ENCODE data around the gene UBN1. TPM values are rescaled to one million over a fixed set of nuclear protein-coding genes. Genes with fewer than 3 reads are reported as not detected.

UBN1 gene, protein sequence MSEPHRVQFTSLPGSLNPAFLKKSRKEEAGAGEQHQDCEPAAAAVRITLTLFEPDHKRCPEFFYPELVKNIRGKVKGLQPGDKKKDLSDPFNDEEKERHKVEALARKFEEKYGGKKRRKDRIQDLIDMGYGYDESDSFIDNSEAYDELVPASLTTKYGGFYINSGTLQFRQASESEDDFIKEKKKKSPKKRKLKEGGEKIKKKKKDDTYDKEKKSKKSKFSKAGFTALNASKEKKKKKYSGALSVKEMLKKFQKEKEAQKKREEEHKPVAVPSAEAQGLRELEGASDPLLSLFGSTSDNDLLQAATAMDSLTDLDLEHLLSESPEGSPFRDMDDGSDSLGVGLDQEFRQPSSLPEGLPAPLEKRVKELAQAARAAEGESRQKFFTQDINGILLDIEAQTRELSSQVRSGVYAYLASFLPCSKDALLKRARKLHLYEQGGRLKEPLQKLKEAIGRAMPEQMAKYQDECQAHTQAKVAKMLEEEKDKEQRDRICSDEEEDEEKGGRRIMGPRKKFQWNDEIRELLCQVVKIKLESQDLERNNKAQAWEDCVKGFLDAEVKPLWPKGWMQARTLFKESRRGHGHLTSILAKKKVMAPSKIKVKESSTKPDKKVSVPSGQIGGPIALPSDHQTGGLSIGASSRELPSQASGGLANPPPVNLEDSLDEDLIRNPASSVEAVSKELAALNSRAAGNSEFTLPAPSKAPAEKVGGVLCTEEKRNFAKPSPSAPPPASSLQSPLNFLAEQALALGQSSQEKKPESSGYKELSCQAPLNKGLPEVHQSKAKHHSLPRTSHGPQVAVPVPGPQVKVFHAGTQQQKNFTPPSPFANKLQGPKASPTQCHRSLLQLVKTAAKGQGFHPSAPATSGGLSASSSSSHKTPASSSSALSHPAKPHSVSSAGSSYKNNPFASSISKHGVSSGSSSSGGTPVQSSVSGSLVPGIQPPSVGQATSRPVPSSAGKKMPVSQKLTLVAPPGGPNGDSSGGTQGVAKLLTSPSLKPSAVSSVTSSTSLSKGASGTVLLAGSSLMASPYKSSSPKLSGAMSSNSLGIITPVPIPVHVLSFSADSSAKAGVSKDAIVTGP (N-terminal part only)
- 10 to 100 TPM; 39.6 to 43.4 TPM for total RNA-seq

DNA sequence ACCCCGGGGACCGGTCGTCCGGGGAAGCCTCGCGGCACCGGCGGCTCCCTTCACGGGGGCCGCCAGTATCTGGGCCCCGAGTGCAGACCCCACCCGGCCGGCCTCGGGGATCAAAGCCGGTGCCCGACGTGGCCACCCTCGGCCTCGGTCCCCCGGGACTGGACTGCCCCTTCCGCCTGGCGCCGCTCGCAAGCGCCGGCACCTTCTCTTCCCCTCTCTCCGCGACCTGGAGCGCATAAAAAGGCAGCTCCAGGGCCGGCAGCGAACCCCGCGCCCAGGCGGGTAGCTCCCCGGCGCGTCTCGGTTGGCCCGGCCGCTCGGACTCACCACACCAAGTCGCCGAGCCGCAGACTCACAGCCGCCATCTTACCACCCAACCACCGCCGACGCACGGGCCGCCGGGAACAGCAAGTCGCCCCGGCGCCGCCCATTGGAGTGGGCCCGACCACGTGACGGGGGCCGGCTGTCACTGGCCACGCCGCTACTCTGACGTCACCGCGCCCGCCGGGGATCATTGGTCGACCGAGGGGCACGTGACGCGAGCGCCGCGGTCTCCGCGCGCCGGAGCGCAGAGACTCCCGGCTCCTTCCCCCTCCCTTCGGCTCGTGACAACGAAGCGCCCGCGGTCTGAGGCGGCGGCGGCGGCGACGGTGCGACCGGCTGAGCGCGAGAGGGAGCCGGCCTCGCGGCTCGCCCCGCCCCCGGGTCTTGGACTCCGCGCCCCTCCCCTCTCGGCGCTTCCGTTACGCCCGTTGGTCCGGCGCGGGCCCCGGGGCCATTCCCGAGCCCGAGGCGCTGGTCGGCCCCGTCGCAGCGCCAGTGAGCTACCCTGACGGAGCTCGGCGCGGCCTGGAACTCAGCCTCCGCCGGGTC is at the start of gene UBN1, which contains the start of gene GLYR1:
Gene UBN1 (plus strand): TSS at position 581 of the 873 bp plus-strand sequence. CDS start 5,437 bp downstream, outside the sequence.
Gene GLYR1 (minus strand): TSS at position 388 of the 873 bp plus-strand sequence. CDS start 23 bp downstream, at position 365.
- POLR2A ChIA-PET = interaction anchor here (0.6 to 1.6 kb wide), 8 partner anchors 14 to 341 kb away, joined by 3 to 4 read pairs (median 3); partner anchors contain the start of genes DNAAF8 and ROGDI

DNA sequence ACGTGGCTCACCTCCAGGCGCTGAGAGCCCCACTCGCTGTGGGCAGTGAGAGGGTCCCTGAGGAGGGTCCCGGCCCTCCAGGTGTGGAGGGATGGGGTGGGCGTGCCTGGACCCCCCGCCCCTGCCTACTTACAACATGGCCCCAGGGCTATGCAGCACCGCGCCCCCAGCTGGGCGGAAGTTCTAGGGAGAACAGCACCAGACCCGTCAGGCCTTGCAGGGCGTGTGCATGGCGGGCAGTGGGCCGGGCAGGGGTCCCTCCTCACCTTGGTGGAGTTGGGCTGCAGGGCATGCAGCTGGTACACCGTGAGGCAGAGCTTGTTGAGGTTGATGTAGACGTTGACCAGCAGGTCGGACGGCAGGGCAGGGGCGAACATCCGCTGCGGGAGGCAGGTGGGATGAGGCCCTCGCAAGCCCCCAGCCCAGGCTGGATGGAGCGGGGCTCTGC is 49.5 kb upstream of the UBN1 start:
- no peak overlapping the region for H3K4me3 Mint-ChIP-seq
- H3K27ac Mint-ChIP-seq = no peak overlapping the region
- no peaks in the 10 kb centered on the region for H3K36me3 Mint-ChIP-seq
- DNase-seq = no peak
- peaks cover 5% of the 10 kb centered on the region for H3K4me1 Mint-ChIP-seq
- no peaks in the 10 kb centered on the region for H3K9me3 Mint-ChIP-seq
- ATAC-seq (ENCODE audit: low read depth) = no peak
- POLR2A ChIA-PET = no interaction called here
- no peaks in the 10 kb centered on the region for H3K27me3 Mint-ChIP-seq

More for the DNA sequence above, at the start of gene UBN1, which contains the start of gene GLYR1:
- H3K36me3 Mint-ChIP-seq = peaks cover 16% of the 10 kb centered on the region
- peaks cover 45% of the 10 kb centered on the region for H3K4me1 Mint-ChIP-seq
- peak; percentile 90 for ATAC-seq (ENCODE audit: low read depth)
- H3K27ac Mint-ChIP-seq = peak within 1 kb of the TSS; percentile 88
- peak; percentile 100 for DNase-seq
- peak within 1 kb of the TSS; percentile 90 for H3K4me3 Mint-ChIP-seq
- H3K27me3 Mint-ChIP-seq = no peaks in the 10 kb centered on the region
- H3K9me3 Mint-ChIP-seq = no peaks in the 10 kb centered on the region

DNA sequence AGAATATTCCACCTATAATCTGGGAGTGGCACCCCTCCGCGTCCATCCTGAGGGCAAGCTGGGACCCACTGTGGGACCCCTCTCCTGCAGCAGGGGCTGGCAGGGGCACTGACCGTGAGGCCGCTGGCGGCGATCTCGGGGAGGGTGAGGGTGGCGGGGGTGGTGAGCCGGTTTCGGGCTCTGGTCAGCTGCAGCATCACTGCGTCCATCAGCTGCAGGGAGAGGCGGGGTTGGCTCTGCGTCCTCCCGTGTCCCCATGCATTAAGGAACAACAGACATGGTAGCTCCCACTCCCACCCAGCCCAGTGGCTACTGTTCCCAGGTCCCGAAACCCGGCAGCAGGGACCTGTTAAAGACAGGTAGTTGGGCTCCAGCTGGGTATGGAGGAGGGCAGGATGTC is 48.8 kb upstream of the UBN1 start:
- Mint-ChIP-seq H3K27ac (no peak overlapping the region), H3K27me3 (no peaks in the 10 kb centered on the region), H3K4me3 (no peak overlapping the region), H3K4me1 (peaks cover 9% of the 10 kb centered on the region), H3K9me3 (no peaks in the 10 kb centered on the region), H3K36me3 (no peaks in the 10 kb centered on the region)
- ATAC-seq (ENCODE audit: low read depth) (no peak), DNase-seq (no peak)
- POLR2A ChIA-PET = no interaction called here

DNA sequence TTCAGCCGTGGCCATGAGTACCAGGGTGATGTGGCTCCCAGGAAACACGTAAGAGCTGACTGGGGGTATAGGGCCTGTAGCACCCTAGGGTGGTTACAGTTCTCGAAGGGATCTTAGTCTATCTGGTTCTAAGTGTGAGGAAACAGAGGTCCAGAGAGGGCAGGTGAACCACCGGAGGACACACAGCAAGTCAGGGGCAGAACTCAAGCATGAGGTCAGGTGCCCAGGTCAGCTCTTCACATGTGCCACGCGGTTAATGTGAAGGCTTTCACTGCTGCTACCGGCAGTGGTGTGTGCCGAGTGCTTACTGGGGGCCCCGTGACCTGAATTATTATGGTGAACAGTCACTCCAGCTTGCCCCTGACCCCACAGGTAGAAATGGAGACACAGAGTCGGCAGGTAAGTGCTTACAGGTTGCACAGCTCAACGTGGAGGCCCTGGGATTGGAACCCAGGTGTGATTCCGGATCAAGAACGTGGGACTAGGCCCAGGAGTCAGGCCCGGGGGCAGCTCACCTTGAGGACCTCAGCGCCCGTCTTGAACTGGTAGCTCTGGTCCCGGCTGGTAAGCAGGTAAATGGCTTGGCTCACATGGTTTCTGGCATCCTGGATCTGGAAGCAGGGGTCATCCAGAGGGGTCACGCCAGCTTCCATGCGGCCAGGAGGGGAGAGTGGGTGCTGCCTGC is 48.0 kb upstream of the UBN1 start:
- POLR2A ChIA-PET = no interaction called here
- peak overlapping the region; percentile 42 for H3K27ac Mint-ChIP-seq
- H3K27me3 Mint-ChIP-seq = no peaks in the 10 kb centered on the region
- no peaks in the 10 kb centered on the region for H3K36me3 Mint-ChIP-seq
- DNase-seq = no peak
- no peak overlapping the region for H3K4me3 Mint-ChIP-seq
- no peaks in the 10 kb centered on the region for H3K9me3 Mint-ChIP-seq
- peaks cover 12% of the 10 kb centered on the region for H3K4me1 Mint-ChIP-seq
- no peak for ATAC-seq (ENCODE audit: low read depth)

DNA sequence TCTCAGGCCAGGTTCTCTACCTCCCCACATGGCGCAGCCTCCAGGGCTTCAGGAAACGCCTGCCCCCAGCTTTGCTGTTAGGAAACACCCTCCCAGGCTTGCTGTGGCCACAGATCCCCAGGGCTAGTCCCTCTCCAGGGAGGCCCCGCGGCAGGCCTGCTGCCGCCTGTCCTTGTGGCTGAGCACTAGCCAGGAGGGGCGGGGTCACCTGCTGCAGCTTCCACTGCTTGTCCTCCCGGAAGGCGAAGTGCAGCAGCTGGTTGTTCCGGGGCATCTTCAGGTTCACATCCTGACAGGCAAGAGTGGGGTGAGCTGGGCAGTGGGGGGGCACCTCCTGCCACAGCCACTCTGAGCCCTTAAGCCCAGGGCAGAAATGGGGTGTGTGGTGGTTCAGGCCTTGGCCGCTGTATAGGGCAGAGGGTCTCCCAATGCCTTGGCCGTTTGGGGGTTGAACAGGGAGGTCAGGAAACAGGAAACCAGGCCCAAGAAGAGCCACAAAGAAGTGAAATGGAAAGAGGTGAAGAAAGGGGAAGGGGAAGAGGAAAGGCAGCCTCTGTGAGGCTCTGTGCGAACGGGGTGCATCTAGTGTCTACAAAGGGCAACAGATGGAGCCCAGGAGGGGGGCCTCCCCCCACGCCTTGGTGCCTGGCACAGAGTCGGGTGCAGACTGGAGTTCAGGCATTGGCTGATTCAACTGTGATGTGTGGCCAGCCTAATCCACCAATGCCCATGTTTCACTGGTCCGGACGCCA is 46.8 kb upstream of the UBN1 start:
- ATAC-seq (ENCODE audit: low read depth) (no peak), DNase-seq (no peak)
- POLR2A ChIA-PET = no interaction called here
- Mint-ChIP-seq H3K4me3 (peak overlapping the region; percentile 66), H3K9me3 (no peaks in the 10 kb centered on the region), H3K4me1 (peaks cover 12% of the 10 kb centered on the region), H3K27ac (peak overlapping the region; percentile 18), H3K27me3 (no peaks in the 10 kb centered on the region), H3K36me3 (peaks cover 6% of the 10 kb centered on the region)

DNA sequence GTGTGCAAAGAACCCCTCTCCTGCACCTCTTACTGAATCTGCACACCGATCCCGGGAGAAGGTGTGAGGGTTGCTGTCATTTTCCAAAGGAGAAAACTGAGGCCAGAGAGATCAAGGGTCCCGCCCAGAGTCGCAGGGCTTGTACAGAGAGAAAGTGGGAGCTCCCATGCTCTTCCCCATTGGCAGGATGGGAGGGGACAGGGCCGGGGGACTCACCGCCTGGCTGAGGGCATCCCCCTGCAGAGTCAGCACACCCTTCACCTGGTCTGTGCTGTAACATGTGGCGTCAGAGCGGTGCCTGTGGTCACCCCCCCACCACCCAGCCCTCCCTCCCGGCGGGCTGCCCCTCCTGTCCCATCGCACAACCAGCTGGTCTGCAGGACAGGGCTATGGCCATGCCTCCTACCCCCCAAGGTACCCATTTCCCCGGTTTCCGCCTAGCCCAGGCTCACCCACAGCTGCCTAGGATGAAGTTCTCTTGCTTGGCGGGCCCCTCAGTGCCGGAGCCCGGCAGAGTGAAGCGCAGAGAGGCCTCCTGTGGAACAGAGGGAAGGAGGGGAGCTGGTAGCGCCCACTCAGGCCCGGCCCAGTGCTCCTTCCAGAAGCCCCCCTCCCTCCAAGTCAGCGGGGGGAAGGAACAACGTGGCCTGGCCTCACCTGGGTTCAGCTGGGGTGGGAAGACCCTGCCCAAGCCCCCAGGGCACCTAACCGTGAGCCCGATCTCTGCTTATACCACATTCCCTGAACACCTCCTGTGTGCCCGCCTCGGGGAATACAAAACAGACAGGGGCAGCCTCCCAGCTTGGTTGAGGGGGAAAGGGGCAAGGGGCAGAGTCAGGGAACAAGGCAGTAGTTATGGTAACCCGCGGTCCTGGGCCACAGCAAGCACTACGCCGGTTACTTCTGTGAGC is 46.0 kb upstream of the UBN1 start:
- Mint-ChIP-seq H3K27me3 (no peaks in the 10 kb centered on the region), H3K27ac (peak overlapping the region; percentile 76), H3K4me1 (peaks cover 12% of the 10 kb centered on the region), H3K9me3 (no peaks in the 10 kb centered on the region), H3K4me3 (peak overlapping the region; percentile 86), H3K36me3 (peaks cover 9% of the 10 kb centered on the region)
- ATAC-seq (ENCODE audit: low read depth) (no peak), DNase-seq (no peak)
- POLR2A ChIA-PET = interaction anchor here (1.2 to 2.9 kb wide), 3 partner anchors 8 to 67 kb away, joined by 3 to 16 read pairs (median 12); partner anchors contain the start of genes ANKS3 and DNAAF8

DNA sequence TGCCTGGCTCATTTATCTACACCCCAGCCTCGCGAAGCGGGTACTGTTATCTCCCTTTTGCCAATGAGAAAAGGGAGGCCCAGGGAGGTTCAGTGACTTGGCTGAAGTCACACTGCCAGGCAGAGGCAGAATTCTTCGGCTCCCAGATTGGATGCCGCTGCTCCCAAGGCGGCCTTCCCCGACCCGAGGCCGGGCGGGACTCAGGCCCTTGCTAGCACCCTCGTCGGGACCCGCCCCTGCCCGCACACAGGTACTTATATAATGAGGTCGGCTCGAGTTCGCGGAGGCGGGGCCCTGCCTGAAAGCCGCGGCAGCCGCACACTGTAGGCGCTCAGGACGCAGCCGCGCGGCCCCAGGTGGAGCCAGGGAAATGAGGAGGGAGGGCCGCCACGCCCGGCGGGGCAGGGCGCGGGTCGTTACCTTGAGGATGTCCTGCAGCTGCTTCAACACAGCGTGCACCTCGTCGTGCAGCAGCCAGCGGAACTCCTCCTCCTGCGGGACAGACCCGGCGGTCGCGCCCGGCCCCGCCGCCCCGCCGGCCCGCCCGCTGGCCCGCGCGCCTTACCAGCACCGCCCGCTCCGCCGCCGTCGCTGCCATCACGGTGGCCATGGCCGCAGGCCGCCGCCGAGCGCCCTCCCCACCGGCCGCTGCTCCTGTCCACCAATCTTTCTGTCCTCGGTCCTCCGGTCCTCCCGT is 45.2 kb upstream of the UBN1 start, which contains the start of gene ROGDI:
Gene ROGDI (minus strand): TSS at position 672 of the 697 bp plus-strand sequence. CDS start 62 bp downstream, at position 610.
- DNase-seq = peak; percentile 86
- POLR2A ChIA-PET = interaction anchor here (0.6 to 2.9 kb wide), 8 partner anchors 9 to 108 kb away, joined by 3 to 16 read pairs (median 4); partner anchors contain the start of genes ANKS3, DNAAF8, GLYR1 and NUDT16L1
- H3K27ac Mint-ChIP-seq = peak within 1 kb of the TSS; percentile 76
- peak; percentile 72 for ATAC-seq (ENCODE audit: low read depth)
- peak within 1 kb of the TSS; percentile 89 for H3K4me3 Mint-ChIP-seq
- H3K9me3 Mint-ChIP-seq = no peaks in the 10 kb centered on the region
- peaks cover 11% of the 10 kb centered on the region for H3K36me3 Mint-ChIP-seq
- H3K27me3 Mint-ChIP-seq = no peaks in the 10 kb centered on the region
- peaks cover 12% of the 10 kb centered on the region for H3K4me1 Mint-ChIP-seq

DNA sequence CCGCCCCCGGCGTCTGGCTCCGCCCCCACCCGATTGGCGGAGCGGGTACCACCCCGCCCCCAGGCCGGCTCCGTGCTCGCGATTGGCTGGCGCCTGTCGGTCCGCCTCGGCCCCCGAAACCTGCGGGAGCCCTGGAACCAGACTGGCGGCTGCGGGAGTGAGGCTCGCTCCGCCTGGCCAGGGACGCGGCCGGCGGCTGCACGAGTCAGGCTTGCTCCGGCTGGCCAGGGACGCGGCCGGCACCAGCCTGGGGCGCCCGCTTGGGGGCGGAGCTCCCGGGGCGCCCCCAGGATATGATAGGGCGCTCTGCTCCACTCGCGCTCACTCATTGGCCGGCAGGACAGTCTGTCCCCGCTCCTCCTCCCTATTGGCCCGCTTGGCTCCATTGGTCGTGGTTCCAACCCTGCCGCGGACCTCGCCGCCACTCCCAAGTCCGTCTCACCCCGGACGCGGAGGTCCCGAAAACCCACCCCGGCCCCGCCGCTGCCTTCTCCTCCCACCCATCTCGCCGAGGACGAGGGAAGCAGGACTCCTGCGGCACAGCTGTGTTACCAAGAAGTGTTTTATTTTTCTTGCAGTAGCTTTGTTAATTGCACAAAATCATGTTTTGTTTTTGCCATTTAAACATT is 44.5 kb upstream of the UBN1 start:
- Mint-ChIP-seq H3K27ac (peak overlapping the region; percentile 30), H3K36me3 (peaks cover 17% of the 10 kb centered on the region), H3K4me1 (peaks cover 12% of the 10 kb centered on the region), H3K9me3 (no peaks in the 10 kb centered on the region), H3K4me3 (peak overlapping the region; percentile 89), H3K27me3 (no peaks in the 10 kb centered on the region)
- POLR2A ChIA-PET = interaction anchor here (0.6 to 2.9 kb wide), 9 partner anchors 10 to 232 kb away, joined by 3 to 16 read pairs (median 4); partner anchors contain the start of genes ANKS3, DNAAF8, GLYR1 and NUDT16L1
- ATAC-seq (ENCODE audit: low read depth) (peak; percentile 92), DNase-seq (peak; percentile 98)

DNA sequence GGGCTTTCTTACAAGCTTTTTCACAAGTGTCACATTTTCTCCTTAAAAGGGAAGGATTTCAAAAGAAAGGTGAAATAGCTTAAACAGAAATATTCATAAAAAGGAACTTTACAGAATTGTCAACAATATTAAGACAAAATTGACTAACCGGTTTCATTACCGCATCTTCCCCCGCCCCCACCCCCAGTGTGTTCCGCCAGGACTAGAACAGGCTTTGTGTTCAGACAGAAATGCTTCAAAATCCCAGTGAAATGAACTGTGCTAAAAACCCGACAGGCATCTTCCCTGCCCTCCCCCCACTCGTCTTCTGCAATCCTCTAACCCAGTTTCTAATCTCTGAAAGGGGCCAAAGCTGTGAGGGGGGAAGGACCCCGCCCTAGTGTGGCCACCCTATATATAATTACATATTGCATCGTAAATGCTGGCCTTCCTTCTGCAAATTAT is 43.9 kb upstream of the UBN1 start:
- Mint-ChIP-seq H3K27ac (no peak overlapping the region), H3K27me3 (no peaks in the 10 kb centered on the region), H3K4me3 (peak overlapping the region; percentile 89), H3K36me3 (peaks cover 17% of the 10 kb centered on the region), H3K4me1 (peaks cover 12% of the 10 kb centered on the region), H3K9me3 (no peaks in the 10 kb centered on the region)
- DNase-seq (no peak), ATAC-seq (ENCODE audit: low read depth) (no peak)
- POLR2A ChIA-PET = interaction anchor here (0.6 to 2.9 kb wide), 6 partner anchors 35 to 232 kb away, joined by 3 to 16 read pairs (median 4); partner anchors contain the start of genes ANKS3, DNAAF8, GLYR1 and NUDT16L1

Measured in activated naive CD8-positive, alpha-beta T cell treated with anti-CD3 and anti-CD28 coated beads, Interleukin-2, amount 10 ng/mL, durations not matched to agents 7 days and 5 days (primary cell).